ENCODE results near the gene SIK2. TPM values are rescaled to one million over a fixed set of nuclear protein-coding genes. Genes with fewer than 3 reads are reported as not detected.
"Not testable (repeated sequence)": the region's sequence is repeated elsewhere in the genome, so short reads cannot be mapped to it uniquely, and the experiment has no call there.

The SIK2 gene
- total RNA-seq, 4 donors from 2014 or later, result 6.1 to 24.3 (median 9.5) TPM

- no peak overlapping the region for H3K27ac ChIP-seq
- no peaks in the 10 kb centered on the region for H3K4me1 ChIP-seq
- 85 to 88% methylated on average over 5 of the region's 5 CpGs for WGBS, 2 donors
- intact Hi-C loops (cut with DNase I), result no loop called here
- no peaks in the 10 kb centered on the region for H3K9me3 ChIP-seq
- no peak overlapping the region for H3K4me3 ChIP-seq
- peaks cover 0 to 4% (median 0%) of the 10 kb centered on the region in 3 donors for H3K36me3 ChIP-seq
- no peaks in the 10 kb centered on the region for H3K27me3 ChIP-seq
- no peak for DNase-seq
- TF ChIP-seq, protein P1, sequence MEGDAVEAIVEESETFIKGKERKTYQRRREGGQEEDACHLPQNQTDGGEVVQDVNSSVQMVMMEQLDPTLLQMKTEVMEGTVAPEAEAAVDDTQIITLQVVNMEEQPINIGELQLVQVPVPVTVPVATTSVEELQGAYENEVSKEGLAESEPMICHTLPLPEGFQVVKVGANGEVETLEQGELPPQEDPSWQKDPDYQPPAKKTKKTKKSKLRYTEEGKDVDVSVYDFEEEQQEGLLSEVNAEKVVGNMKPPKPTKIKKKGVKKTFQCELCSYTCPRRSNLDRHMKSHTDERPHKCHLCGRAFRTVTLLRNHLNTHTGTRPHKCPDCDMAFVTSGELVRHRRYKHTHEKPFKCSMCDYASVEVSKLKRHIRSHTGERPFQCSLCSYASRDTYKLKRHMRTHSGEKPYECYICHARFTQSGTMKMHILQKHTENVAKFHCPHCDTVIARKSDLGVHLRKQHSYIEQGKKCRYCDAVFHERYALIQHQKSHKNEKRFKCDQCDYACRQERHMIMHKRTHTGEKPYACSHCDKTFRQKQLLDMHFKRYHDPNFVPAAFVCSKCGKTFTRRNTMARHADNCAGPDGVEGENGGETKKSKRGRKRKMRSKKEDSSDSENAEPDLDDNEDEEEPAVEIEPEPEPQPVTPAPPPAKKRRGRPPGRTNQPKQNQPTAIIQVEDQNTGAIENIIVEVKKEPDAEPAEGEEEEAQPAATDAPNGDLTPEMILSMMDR (IDR thresholded peaks at IDR 0.05), result no peak
- no peak for TF ChIP-seq POLR2A (IDR thresholded peaks at IDR 0.05)
Measured at GRCh38 chr11:111655924-111656323, 53.7 kb downstream of the SIK2 start.

DNA sequence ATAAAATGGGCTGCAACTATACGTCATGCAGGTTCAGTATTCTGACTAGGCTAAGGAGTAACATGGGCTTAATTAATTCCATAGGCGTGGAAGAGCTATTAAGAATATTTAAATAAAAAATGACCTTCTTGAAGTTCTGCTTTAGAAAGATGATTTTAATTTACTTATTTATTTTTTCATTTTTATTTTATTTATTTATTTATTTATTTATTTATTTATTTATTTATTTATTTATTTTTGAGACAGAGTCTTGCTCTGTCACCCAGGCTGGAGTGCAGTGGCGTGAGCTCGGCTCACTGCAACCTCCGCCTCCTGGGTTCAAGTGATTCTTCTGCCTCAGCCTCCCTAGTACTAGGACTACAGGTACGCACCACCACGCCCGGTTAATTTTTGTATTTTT lies 55.7 kb downstream of the SIK2 start:
- H3K27ac ChIP-seq; intact Hi-C loops (cut with DNase I); H3K27me3 ChIP-seq; H3K4me1 ChIP-seq; H3K36me3 ChIP-seq; H3K4me3 ChIP-seq; DNase-seq; H3K9me3 ChIP-seq: not testable (repeated sequence)
- 92 to 98% methylated on average over 8 of the region's 8 CpGs for WGBS, 2 donors

DNA sequence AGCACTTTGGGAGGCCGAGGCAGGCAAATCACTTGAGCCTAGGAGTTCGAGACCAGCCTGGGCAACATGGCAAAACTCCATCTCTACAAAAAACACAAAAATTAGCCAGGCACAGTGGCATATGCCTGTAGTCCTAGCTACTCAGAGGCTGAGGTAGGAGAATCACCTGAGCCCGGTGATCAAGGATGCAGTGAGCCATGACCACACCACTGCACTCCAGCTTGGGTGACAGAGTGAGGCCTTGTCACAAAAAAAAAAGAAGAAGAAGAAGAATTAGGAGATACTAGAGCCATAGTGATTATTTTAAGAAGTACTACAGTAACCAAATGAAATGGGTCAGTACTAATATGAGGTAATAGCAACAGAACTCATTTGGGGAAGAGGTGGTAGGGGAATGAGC lies 56.2 kb downstream of the SIK2 start:
- H3K9me3 ChIP-seq, result not testable (repeated sequence)
- 94 to 100% methylated on average over 3 of the region's 3 CpGs for WGBS, 2 donors

GRCh38 chr11:111659201-111660115 lies 57.2 kb downstream of the SIK2 start:
- Histone ChIP-seq H3K4me3 (no peak overlapping the region), H3K9me3 (no peaks in the 10 kb centered on the region), H3K27me3 (no peaks in the 10 kb centered on the region), H3K36me3 (no peaks in the 10 kb centered on the region), H3K27ac (no peak overlapping the region), H3K4me1 (peaks cover 0 to 7% (median 7%) of the 10 kb centered on the region in 3 donors)
- DNase-seq, result no peak
- 77 to 80% methylated on average over 10 of the region's 10 CpGs for WGBS, 2 donors
- no peak for TF ChIP-seq POLR2A (IDR thresholded peaks at IDR 0.05)
- TF ChIP-seq, protein P1 (IDR thresholded peaks at IDR 0.05), result no peak
- intact Hi-C loops (cut with DNase I), result no loop called here

More for the DNA sequence above, 56.2 kb downstream of the SIK2 start:
- H3K36me3 ChIP-seq; H3K27ac ChIP-seq; intact Hi-C loops (cut with DNase I); DNase-seq; H3K4me1 ChIP-seq; H3K4me3 ChIP-seq; H3K27me3 ChIP-seq: not testable (repeated sequence)

- no peaks in the 10 kb centered on the region for H3K27me3 ChIP-seq
- WGBS, 2 donors, result 83 to 95% methylated on average over 2 of the region's 2 CpGs
Measured at GRCh38 chr11:111660822-111661221, 58.6 kb downstream of the SIK2 start.

DNA sequence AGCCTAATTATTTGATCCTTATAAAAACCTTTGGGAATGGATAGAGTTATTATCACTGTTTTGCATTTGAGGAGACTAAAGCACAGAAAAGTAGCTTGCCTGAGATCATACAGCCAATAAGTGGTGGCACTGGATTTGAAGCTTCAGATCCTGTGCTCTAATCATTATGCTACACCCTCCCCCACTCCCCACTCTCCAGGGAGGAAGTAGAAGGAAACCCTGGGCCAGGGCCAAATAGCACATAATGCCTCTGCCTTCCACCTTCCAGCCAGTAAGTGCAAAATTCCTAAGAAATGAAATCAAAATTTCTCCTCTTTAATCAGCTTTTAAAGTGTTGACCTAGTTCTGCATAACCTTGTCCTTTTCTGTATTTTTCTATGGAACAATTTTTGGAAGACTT lies 61.6 kb downstream of the SIK2 start:
- peaks cover 0 to 7% (median 7%) of the 10 kb centered on the region in 3 donors for H3K4me1 ChIP-seq
- no peak overlapping the region for H3K27ac ChIP-seq

More at GRCh38 chr11:111660822-111661221, 58.6 kb downstream of the SIK2 start:
- peaks cover 0 to 7% (median 7%) of the 10 kb centered on the region in 3 donors for H3K4me1 ChIP-seq
- intact Hi-C loops (cut with DNase I), result no loop called here
- no peaks in the 10 kb centered on the region for H3K36me3 ChIP-seq
- TF ChIP-seq, protein P1 (IDR thresholded peaks at IDR 0.05), result no peak
- no peak for TF ChIP-seq POLR2A (IDR thresholded peaks at IDR 0.05)
- no peak overlapping the region for H3K27ac ChIP-seq
- H3K9me3 ChIP-seq, result no peaks in the 10 kb centered on the region
- no peak for DNase-seq
- no peak overlapping the region for H3K4me3 ChIP-seq

More for the DNA sequence above, 61.6 kb downstream of the SIK2 start:
- Histone ChIP-seq H3K27me3 (no peaks in the 10 kb centered on the region), H3K9me3 (no peaks in the 10 kb centered on the region), H3K36me3 (no peaks in the 10 kb centered on the region), H3K4me3 (no peak overlapping the region)
- TF ChIP-seq, protein P1 (IDR thresholded peaks at IDR 0.05), result no peak
- no peak for TF ChIP-seq POLR2A (IDR thresholded peaks at IDR 0.05)
- DNase-seq, result no peak
- intact Hi-C loops (cut with DNase I), result no loop called here

All from esophagus squamous epithelium (tissue), 5 donors.